Jurkat, Clone E6-1 (cell line): ENCODE measurements around the gene SKP1.

Source experiments
- DNase-seq: peaks from one replicate; pipeline ENCODE4 v3.0.0-alpha.2; 2011; ENCODE audit warnings: low read depth, low spot score
- H3K4me3 ChIP-seq: 2 replicates; pipeline ENCODE4 v1.5.1; 2011; ENCODE audit warnings: mild to moderate bottlenecking, low read length, control low read depth, moderate library complexity

SKP1 gene

DNA sequence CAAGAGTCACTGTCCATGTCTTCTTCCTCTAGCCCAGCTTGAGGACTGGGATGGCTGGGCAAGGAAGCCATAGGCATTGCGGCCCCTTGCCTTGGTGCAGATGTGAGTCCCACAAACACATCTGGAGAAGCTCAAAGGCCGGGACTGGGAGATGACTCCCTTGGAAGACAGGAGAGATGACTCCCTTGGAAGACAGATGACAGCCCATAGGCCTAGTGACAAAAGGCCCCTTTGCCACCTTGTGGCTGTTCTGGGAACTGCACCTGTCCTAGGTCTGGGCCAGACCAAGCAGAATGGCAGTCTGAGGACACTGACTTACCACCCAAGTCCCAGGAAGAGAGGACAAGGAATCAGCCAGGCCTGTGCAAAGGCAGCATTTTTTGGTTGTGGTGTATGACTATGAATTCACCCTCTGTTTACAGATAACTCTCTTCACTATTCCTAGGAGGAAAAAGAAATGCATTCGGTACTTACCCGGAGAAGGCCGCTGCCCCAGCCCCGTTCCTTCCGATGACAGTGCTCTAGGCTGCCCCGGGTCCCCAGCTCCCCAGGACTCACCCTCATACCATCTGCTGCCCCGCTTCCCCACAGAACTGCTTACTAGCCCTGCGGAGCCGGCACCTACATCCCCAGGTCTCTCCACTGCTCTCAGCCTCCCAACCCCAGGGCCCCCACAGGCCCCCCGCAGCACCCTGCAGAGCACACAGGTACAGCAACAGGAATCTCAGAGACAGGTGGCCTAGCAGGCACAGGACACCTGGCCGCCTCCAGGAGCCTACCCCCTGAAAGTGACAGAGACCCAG, 30.8 kb downstream of the SKP1 start:
- peak; percentile 75 for DNase-seq
- H3K4me3 ChIP-seq: no peak overlapping the region

DNA sequence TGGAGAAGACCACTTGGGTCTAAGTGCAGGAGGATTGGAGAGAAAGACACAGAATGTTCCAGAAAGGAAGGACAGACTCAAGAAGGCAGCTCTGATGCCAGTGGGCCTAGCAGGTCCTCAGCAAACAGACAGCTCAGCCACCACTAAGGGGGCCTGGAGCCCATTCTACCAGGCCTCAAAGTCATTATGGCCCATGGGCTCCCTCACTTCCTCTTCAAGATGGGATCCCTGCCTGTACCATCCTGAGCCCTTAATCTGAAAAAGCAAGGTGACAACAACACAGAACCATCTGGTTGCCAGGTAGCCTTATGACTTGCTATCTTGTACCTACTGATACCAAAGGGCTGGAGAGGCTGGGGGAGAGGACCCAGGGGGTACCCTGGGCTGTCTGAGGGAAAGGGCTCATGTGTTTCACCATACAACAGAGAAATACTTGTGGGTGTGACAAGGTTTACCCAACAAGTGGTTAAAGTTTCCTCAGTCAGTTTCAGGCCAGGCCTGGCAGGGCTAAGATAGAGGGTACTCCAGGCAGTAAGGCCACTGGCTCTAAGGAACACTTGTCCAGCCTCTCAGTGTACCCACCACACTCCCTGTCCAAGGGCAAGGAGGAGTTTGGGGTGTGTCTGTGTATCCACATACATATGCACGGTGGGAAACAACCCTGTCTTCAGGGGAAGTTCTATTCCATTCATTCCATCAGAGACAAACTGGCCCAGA, 31.6 kb downstream of the SKP1 start:
- DNase-seq: no peak
- no peak overlapping the region for H3K4me3 ChIP-seq

DNA sequence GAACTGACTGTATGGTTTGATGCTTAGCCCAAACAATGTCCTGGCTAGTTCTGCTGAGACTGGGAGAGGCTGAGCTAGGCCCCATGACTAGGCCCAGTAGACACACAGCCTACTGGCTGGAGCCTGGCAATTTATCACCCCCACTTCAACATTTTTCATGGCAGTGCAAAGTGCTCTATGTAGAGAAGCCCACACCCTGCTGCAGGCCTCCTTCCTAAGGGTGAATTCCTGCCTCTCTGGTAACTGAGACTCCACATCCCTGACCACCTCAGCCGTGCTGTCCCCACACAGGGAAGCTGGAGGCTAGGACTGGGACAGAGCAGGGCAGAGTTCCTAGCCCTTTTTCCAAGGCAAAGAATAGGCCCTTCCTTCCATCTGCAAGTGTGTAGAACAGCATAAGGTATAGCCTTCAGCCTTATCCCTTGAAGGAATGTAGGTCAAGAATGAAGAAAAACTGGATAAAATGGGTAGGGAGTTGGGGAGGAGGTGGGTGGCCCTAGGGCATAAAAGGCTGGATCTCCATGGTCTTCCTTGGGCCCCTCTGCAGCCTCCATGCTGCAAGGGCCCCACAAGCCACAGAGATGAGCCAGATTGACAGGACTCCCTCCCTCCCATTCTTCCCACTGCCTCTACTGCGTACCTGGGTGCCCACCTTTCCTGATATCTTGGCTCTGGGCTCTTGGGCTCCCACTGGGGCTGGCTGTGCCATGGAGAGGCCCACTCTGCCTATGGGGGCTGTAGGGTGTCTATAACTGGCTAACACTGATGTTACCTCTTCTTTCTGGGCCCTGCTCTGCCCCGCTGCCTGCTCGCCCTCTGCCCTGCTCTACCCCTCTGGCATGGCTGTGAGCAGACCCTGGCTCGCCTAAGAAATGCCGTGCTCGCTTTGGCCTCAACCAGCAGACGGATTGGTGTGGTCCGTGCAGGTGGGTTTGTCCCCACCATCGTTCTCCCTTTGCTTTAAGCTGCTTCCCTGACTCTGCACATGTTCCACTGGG, 32.5 kb downstream of the SKP1 start:
- no peak overlapping the region for H3K4me3 ChIP-seq
- no peak for DNase-seq

DNA sequence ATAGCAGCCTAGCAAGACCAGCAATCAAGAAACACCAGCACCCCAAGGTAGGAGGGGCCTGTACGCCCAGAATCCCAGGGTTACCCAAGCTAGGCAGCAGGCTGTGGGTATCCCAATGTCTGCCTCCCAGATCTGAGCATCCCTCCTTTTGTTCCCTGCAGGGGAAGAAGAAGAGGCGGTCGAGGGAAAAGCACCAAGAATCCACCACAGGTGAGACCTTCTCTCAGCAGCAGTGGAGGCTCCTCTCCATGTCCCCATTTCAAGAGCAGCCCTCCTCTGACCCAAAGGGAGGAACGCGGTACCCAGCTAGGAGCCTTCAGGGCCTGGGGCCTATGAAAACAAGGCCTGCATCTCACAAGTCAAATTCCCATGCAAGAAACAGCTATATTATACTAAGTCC, 33.3 kb downstream of the SKP1 start:
- H3K4me3 ChIP-seq: no peak overlapping the region
- no peak for DNase-seq

GRCh38 chr5:134142806-134143205, 33.9 kb downstream of the SKP1 start:
- no peak overlapping the region for H3K4me3 ChIP-seq
- no peak for DNase-seq

DNA sequence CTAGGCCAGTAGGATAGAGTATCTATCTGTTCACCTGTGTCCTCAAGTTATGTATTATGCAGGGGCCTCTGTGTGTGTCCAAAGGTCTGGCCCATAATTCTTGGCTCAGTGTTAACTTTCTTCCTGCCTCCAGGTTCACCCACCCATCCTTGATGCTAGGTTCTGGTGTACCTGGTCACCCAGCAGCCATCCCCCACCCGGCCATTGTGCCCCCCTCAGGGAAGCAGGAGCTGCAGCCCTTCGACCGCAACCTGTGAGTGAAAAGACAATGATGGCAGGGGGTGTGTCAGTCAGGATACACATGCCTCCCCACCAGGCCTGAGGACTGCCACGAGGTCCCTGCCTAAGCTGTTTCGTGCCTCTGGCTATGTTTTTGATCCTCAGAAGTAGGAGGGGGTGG, 34.7 kb downstream of the SKP1 start:
- H3K4me3 ChIP-seq: no peak overlapping the region
- no peak for DNase-seq

- DNase-seq: no peak
These were observed 35.3 kb downstream of the SKP1 start for GRCh38 chr5:134141331-134142050.

GRCh38 chr5:134140530-134141201, 36.1 kb downstream of the SKP1 start:
- H3K4me3 ChIP-seq: no peak overlapping the region
- peak; percentile 69 for DNase-seq

More at GRCh38 chr5:134141331-134142050, 35.3 kb downstream of the SKP1 start:
- H3K4me3 ChIP-seq: no peak overlapping the region

GRCh38 chr5:134139891-134140469, 36.8 kb downstream of the SKP1 start:
- H3K4me3 ChIP-seq: no peak overlapping the region
- no peak for DNase-seq

GRCh38 chr5:134139377-134139851, 37.3 kb downstream of the SKP1 start:
- no peak for DNase-seq
- no peak overlapping the region for H3K4me3 ChIP-seq

DNA sequence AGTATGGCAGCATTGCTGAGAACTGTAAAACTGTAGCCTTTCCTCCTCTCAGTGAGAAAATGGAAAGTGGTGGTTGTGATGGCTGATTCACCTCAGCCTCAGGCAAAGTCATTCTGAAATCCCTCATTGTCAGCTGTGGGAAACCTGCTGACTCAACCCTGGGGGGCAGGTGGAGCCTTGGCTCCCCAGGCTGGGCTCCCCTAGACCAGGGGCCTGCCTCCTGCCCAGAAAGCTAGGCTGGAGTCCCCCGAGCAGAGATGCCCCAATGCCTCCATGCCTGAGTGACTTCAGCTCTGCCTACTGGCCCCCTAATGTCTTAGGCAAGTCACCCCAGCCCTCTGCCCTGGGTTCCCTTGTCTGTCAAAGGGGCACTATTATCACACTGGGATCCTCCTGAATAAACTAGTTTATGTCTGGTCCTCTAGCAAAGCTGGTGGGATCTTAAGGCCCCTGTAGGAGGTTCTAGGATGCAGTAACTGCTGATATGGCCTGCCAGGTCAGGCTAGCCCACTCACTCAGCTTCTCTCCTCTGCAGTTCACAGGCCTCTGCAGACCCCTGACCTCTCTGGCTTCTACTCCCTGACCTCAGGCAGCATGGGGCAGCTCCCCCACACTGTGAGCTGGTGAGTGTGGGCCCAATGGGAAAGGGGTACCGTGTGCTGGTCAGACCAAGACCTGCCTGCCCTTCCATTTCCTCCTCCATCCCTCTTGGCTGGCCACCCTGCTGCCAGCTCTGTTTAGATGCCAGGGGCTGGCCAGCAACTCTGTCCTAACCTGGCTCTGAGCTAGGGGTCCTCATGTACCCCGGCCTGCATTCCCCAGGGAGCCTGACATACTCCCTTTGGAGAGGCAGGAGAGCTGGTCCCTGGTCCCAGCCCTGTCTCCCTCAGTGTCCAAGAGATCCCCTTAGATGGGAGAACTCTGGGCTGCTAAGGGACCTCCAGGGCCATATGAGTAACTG, 38.1 kb downstream of the SKP1 start:
- no peak overlapping the region for H3K4me3 ChIP-seq
- DNase-seq: no peak

GRCh38 chr5:134136771-134137170, 40.0 kb downstream of the SKP1 start:
- no peak for DNase-seq
- no peak overlapping the region for H3K4me3 ChIP-seq

- DNase-seq: no peak
- no peak overlapping the region for H3K4me3 ChIP-seq
These were observed 40.5 kb downstream of the SKP1 start for GRCh38 chr5:134136221-134136631.

- H3K4me3 ChIP-seq: no peak overlapping the region
- no peak for DNase-seq
These were observed 41.6 kb downstream of the SKP1 start for GRCh38 chr5:134135091-134135655.

GRCh38 chr5:134133995-134134541, 42.7 kb downstream of the SKP1 start:
- no peak for DNase-seq
- no peak overlapping the region for H3K4me3 ChIP-seq
